ENCODE results near the gene TAS1R1.

Gene TAS1R1

GRCh38 chr1:6614019-6614928 lies 59.2 kb downstream of the TAS1R1 start:
- DNase-seq, result peak; percentile 27

GRCh38 chr1:6614929-6615785 lies 60.0 kb downstream of the TAS1R1 start:
- peak; percentile 13 for DNase-seq

- DNase-seq, result no peak
Measured at GRCh38 chr1:6619045-6619444, 63.9 kb downstream of the TAS1R1 start.

- no peak for DNase-seq
Measured at GRCh38 chr1:6621429-6622391, 66.6 kb downstream of the TAS1R1 start.

- no peak for DNase-seq
Measured at GRCh38 chr1:6622396-6623152, 67.5 kb downstream of the TAS1R1 start.

- no peak for DNase-seq
Measured at GRCh38 chr1:6623269-6623965, 68.3 kb downstream of the TAS1R1 start.

- DNase-seq, result peak; percentile 92
Measured at GRCh38 chr1:6624710-6625583, 69.8 kb downstream of the TAS1R1 start, which contains the start of gene THAP3. Gene THAP3, plus strand, starts transcription at chr1:6624868. Its CDS starts 351 bp downstream, at chr1:6625219.

- DNase-seq, result peak; percentile 45
Measured at GRCh38 chr1:6625584-6626149, 70.6 kb downstream of the TAS1R1 start.

GRCh38 chr1:6627031-6627430 lies 71.9 kb downstream of the TAS1R1 start:
- DNase-seq, result no peak

- no peak for DNase-seq
Measured at GRCh38 chr1:6627841-6628545, 72.9 kb downstream of the TAS1R1 start.

- DNase-seq, result no peak
Measured at GRCh38 chr1:6628971-6629479, 73.9 kb downstream of the TAS1R1 start.

Data from suppressor macrophage treated with lipopolysaccharide for 4 hours (primary cell).